Ishikawa (cell line): Measurements from ENCODE around the gene GABRG3.

Experiments
- CEBPB ChIP-seq: IDR thresholded peaks from 2 replicates; pipeline ENCODE4 v1.6.1; 2012
- CREB1 ChIP-seq: IDR thresholded peaks from 2 replicates; pipeline ENCODE4 v1.6.1; 2012; ENCODE audit warnings: low read depth
- EGR1 ChIP-seq: IDR thresholded peaks from 2 replicates; pipeline ENCODE4 v1.6.1; 2012
- EP300 ChIP-seq: IDR thresholded peaks from 2 replicates; pipeline ENCODE4 v1.6.1; 2012; ENCODE audit warnings: borderline replicate concordance
- FOXM1 ChIP-seq: IDR thresholded peaks from 2 replicates; pipeline ENCODE4 v1.6.1; 2012; ENCODE audit warnings: low read depth, borderline replicate concordance
- NFIC ChIP-seq: IDR thresholded peaks from 2 replicates; pipeline ENCODE4 v1.6.1; 2012
- RAD21 ChIP-seq: IDR thresholded peaks from 2 replicates; pipeline ENCODE4 v1.6.1; 2012; ENCODE audit warnings: low read depth
- TAF1 ChIP-seq: IDR thresholded peaks from 2 replicates; pipeline ENCODE4 v1.6.1; 2012; ENCODE audit warnings: low read depth, mild to moderate bottlenecking
- TCF12 ChIP-seq: IDR thresholded peaks from 2 replicates; pipeline ENCODE4 v1.6.1; 2012; ENCODE audit warnings: low read depth
- TEAD4 ChIP-seq: IDR thresholded peaks from 2 replicates; pipeline ENCODE4 v1.6.1; 2012
- YY1 ChIP-seq: IDR thresholded peaks from 2 replicates; pipeline ENCODE4 v1.6.1; 2012; ENCODE audit warnings: low read depth
- ZBTB7A ChIP-seq: IDR thresholded peaks from 2 replicates; pipeline ENCODE4 v1.6.1; 2012; ENCODE audit warnings: low read depth
- TF ChIP-seq, protein P1 (sequence below): IDR thresholded peaks from 2 replicates; pipeline ENCODE4 v1.6.1; 2012; ENCODE audit warnings: low read depth, mild to moderate bottlenecking
- TF ChIP-seq, protein P2 (sequence below): IDR thresholded peaks from 2 replicates; pipeline ENCODE4 v1.6.1; 2012
- TF ChIP-seq, protein P3 (sequence below): IDR thresholded peaks from 2 replicates; pipeline ENCODE4 v1.6.1; 2012

Gene GABRG3

DNA sequence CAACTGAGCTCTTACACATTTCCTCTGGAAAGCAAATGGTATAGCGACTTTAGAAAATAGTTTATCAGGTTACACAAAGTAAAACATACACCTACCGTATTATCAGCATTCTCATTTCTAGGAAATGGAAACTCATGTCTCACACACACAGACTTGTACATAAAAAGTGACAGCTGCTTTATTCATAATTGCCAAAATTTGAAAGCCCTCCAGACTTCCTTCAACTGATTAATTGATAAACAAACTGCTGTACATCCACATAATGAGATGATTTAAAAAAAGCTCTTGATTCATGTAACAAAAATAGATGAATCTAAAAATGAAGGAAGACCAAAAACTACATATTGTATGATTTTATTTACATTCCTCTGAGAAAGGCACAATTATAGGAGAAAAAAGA lies 425.5 kb downstream of the GABRG3 start:
- TF ChIP-seq CEBPB (no peak), NFIC (no peak), TAF1 (no peak), EP300 (no peak), RAD21 (no peak), TCF12 (no peak), TEAD4 (no peak), FOXM1 (no peak), EGR1 (no peak), CREB1 (no peak)
- TF ChIP-seq, protein P1, sequence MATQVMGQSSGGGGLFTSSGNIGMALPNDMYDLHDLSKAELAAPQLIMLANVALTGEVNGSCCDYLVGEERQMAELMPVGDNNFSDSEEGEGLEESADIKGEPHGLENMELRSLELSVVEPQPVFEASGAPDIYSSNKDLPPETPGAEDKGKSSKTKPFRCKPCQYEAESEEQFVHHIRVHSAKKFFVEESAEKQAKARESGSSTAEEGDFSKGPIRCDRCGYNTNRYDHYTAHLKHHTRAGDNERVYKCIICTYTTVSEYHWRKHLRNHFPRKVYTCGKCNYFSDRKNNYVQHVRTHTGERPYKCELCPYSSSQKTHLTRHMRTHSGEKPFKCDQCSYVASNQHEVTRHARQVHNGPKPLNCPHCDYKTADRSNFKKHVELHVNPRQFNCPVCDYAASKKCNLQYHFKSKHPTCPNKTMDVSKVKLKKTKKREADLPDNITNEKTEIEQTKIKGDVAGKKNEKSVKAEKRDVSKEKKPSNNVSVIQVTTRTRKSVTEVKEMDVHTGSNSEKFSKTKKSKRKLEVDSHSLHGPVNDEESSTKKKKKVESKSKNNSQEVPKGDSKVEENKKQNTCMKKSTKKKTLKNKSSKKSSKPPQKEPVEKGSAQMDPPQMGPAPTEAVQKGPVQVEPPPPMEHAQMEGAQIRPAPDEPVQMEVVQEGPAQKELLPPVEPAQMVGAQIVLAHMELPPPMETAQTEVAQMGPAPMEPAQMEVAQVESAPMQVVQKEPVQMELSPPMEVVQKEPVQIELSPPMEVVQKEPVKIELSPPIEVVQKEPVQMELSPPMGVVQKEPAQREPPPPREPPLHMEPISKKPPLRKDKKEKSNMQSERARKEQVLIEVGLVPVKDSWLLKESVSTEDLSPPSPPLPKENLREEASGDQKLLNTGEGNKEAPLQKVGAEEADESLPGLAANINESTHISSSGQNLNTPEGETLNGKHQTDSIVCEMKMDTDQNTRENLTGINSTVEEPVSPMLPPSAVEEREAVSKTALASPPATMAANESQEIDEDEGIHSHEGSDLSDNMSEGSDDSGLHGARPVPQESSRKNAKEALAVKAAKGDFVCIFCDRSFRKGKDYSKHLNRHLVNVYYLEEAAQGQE = no peak
- TF ChIP-seq, protein P2, sequence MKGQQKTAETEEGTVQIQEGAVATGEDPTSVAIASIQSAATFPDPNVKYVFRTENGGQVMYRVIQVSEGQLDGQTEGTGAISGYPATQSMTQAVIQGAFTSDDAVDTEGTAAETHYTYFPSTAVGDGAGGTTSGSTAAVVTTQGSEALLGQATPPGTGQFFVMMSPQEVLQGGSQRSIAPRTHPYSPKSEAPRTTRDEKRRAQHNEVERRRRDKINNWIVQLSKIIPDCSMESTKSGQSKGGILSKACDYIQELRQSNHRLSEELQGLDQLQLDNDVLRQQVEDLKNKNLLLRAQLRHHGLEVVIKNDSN = no peak
- TF ChIP-seq, protein P3, sequence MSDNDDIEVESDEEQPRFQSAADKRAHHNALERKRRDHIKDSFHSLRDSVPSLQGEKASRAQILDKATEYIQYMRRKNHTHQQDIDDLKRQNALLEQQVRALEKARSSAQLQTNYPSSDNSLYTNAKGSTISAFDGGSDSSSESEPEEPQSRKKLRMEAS = no peak

DNA sequence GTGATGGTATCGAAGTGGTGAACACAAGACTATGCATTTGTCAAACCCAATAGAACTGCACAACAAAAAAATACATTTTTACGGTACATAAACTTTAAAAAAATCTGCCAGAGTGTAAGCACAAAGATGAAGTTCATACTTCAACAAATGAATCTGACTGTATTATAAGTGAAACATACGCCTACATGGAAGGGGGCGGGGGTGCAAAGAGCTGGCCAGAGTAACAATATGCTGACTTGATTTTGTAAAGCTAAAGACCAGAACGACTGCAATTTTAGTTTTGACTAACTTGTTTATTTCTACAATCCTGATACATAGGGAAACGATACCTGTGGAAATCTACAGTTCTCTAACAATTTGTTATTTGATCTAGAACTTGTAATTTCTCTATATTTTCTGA lies 426.0 kb downstream of the GABRG3 start:
- no peak for TF ChIP-seq TCF12
- TF ChIP-seq RAD21 = no peak
- no peak for TF ChIP-seq EGR1
- TF ChIP-seq, protein P3 = no peak
- TF ChIP-seq CEBPB = no peak
- TF ChIP-seq TAF1 = no peak
- no peak for TF ChIP-seq CREB1
- TF ChIP-seq YY1 = no peak
- TF ChIP-seq FOXM1 = no peak
- TF ChIP-seq NFIC = no peak
- TF ChIP-seq, protein P1 = no peak
- no peak for TF ChIP-seq TEAD4
- TF ChIP-seq EP300 = no peak
- TF ChIP-seq, protein P2 = no peak
- no peak for TF ChIP-seq ZBTB7A

DNA sequence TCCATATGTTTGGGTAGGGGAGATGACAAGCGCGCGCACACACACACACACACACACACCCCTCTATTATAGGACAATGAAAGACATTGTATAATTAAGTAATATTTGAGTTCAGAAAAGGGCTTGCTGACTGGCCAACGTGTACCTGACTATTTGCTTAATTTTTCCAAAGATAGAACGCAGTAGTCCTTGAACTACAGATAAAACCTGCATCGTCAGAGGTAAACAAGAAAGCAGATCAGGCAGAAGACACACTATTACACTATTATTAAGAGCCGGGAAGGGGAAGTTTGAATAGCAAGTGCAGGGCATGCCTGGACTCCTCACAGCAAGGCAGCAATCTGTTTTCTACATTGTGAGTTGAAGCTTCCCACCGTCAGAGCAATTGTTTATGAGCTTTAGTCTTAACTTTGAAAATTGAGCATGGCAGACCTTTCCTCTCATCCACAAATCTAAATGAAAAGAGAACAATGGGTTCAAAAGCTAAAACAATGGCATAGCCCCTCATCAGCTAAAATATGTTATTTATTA lies 427.7 kb downstream of the GABRG3 start:
- TF ChIP-seq TCF12 (no peak), NFIC (no peak), TAF1 (no peak), YY1 (no peak), FOXM1 (no peak), CREB1 (no peak), ZBTB7A (no peak), EP300 (no peak), TEAD4 (no peak)
- TF ChIP-seq, protein P2 = no peak
- TF ChIP-seq, protein P1 = no peak

DNA sequence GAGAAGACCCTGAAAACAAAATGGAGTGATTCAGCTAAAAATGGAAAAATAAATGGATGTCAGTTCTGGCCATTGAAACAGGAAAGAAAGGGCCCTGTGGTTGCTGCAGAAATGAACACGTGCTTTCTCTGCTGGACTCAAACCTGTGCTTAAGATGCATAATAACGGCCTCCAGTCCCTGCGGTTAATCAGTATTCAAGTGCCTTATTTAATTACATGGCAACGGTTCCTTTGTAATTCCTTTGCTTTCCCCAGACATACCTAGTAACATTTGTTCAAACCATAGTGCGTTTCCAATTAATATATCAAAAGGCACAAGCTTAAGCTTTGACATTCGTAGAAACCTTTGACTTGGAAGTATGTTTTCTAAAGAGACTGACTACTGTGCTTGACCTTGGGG lies 428.3 kb downstream of the GABRG3 start:
- TF ChIP-seq, protein P3 = no peak
- TF ChIP-seq CEBPB = no peak
- no peak for TF ChIP-seq EGR1
- TF ChIP-seq FOXM1 = no peak
- TF ChIP-seq, protein P1 = no peak
- no peak for TF ChIP-seq TAF1
- no peak for TF ChIP-seq ZBTB7A
